GM18507 (cell line): Measurements from ENCODE around the gene CNTFR.
A peak's percentile ranks its signal among the peaks of the same experiment; 100 is the strongest.

ENCODE experiments used
- DNase-seq: peaks from one replicate; pipeline ENCODE4 v3.0.0; 2011; ENCODE audit warnings: low read depth; ENCODE audit not compliant: insufficient read length; ENCODE audit errors: extremely low spot score
- FAIRE-seq: peaks from 2 replicates; lab custom pipeline; 2011; peaks lifted over from hg19 to GRCh38; lab: Jason Lieb, UNC

Gene CNTFR

DNA sequence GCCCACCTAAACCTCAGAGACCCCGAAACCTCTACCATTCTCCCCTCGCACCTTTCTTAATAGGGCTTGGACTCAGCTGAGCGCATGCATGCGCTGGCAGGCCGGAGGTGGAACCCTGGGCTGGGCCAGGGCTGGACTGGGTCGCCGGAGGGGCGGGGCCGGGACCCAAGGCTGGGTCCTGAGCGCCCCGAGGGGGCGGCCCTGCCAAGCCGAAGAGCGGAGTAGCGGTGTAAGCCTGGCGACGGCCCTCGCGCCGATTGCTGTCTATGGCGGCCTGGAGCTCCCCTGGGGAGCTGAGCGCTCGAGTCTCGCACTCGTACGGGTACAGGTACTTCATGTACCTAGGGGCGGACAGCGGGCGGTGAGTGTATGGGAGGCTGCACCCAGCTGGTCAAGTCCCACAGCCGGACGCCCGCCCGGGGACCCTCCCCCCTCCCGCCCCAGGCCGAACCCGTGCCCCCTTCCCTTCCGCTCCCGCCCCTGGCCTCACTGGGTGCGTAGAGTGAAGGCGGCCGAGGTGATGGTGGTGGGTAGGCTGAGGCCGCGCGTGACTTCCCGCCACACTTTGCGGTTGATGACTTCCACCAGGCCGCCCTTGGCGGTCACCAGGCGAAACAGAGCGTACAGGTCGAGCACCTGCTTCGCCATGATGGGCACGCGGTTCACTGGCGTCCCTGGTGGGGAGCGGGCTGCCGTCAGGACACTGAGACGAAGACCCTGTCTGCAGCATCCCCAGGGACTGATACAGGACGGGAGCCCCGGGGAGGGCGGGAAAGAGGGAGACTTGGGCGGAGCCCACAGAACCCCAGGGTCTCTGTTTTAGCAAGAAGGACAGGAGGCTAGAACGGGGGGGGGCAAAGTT lies 34.1 kb upstream of the CNTFR start:
- FAIRE-seq, result no peak
- no peak for DNase-seq

DNA sequence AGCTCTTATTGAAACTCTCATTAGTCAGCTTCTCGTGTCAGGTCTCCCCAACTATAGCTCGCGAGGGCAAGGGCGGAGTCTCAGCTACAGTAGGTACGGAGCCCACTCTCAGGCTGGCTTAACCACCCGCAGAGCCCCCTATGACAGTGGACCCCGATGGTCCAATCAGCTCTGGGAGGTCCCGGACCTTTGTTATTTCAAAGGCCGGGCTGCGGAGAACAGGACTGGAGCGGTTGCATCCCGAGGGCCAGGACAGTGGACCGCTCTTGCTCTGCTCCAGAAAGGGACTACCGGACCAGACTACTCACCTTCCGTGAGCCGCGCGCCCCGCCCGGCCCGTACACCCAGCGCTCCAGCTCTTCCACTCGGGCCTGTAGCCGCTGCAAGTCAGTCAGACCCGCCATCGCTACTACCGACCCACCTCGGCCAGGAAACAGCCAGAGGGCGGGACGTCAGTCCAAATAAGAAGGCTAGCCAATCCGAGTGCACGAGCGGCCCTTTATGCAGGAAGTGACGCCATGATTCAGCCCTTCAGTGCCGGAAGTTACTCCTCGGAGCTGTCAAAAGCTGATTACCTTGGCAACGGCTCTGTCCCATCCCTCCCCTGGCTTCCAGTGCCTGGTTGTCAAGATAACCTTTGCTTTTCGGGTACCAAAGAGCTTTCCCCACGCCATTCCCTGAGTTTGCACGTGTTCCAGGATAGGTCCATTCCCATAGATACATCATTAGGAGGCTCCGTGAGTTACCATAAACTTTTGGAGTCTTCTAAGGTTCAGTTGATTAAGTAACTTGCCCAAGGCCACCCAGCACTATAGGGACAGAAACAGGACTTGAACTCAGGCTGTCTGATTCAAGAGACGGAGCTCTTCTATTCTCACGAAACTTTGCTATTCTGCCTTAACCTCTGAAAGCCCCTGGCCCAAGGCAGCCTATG lies 30.8 kb upstream of the CNTFR start, which contains the start of gene DCTN3:
Gene DCTN3 (minus strand): TSS at position 435 of the 934 bp plus-strand sequence. CDS start 31 bp downstream, at position 404.
- FAIRE-seq (peak; percentile 100), DNase-seq (peak; percentile 98)

GRCh38 chr9:34615132-34615531 lies 25.6 kb upstream of the CNTFR start:
- FAIRE-seq (no peak), DNase-seq (no peak)

GRCh38 chr9:34612788-34613390 lies 23.4 kb upstream of the CNTFR start:
- FAIRE-seq (peak; percentile 76), DNase-seq (no peak)

DNA sequence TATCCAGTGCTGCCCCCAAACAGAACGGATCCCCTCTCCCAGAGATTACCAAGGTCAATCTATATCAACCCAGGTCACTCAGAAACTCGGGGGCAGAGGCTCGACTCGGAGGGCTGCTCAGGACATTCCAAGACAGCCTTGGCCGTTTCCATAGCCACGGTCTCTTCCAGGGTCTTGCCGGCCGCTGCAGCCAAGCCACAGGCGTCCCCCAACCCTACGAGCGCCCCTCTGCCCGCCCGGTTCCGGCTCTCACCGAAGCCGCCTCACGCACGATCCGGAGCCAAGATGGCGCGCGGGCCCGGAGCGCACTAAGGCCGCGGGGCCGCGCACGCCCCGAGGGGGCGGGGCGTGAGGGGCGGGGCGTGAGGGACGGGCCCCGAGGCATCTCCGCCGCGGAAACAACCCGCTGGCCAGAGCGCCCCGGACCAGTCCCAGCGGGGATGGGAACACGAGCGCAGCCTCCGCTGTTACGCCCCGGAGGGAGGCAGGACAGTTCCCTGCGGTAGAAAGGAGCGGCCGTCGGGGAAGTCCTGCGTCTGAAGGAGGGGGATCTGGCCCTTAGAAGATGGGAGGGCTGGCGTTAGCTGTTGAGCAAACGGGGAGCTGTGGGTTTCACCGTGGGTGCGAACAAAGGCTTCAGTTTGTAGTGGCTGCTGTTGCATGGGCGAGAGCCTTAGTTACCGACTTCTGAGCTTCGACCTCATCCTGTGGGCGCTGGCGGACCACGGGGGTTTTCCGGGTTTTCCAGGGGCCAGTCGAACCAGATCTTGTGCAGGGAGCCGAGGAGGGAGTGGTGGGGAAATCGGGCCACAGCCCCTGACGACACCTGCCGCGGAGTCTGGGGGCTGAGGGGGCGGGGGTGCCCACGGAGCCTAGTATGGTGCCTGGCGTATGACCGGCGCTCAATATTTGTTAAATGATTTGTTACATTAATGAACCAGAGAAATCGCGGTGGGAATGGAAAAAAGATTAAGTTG lies 22.6 kb upstream of the CNTFR start, which contains the start of gene RPP25L:
Gene RPP25L (minus strand): TSS at position 287 of the 977 bp plus-strand sequence. CDS start 801 bp downstream, outside the sequence.
- peak; percentile 82 for FAIRE-seq

GRCh38 chr9:34611251-34611810 lies 21.8 kb upstream of the CNTFR start:
- FAIRE-seq, result no peak
- DNase-seq, result no peak

More for the DNA sequence above, 22.6 kb upstream of the CNTFR start, which contains the start of gene RPP25L:
- DNase-seq, result peak; percentile 91

DNA sequence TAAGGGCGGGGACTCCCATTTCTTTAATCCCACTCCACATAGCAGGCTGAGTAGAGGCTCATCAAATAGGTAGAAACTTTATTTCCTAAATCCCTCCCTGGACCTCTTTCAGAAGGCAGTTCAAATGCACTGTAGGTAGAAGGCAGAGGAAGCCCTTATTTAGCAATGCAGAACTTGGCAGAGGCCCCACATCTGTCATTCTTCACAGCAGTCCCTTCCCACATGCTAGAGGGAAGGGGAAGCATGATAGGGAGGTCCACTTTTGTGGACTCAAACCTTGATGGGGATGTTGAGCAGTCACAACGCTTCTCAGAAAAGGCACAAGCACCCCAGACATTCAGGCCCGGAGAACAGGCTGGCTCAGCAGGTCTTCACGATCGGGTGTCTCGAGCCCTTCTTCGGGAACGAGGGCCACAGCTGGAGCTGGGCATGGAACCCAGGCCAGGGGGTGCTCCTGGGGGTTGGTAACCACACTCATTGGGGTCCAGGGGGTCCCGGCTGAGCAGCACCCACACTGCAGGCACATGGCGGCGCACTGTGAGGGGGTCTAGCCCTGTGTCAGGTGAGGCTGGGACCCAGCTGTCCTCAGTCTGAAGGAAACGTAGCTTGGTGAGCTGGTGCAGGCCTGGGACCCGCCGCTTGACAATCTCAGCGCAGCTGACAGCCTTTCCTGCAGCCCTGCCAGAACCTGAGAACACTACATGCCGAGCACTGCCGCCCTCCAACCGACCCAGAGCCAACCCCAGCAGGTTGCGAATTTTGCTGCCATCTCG lies 21.1 kb upstream of the CNTFR start:
- FAIRE-seq, result no peak
- no peak for DNase-seq

GRCh38 chr9:34607331-34607730 lies 17.8 kb upstream of the CNTFR start:
- DNase-seq (no peak), FAIRE-seq (no peak)

- FAIRE-seq, result no peak
- no peak for DNase-seq
Measured at GRCh38 chr9:34606905-34607304, 17.4 kb upstream of the CNTFR start.

GRCh38 chr9:34606190-34606589 lies 16.7 kb upstream of the CNTFR start:
- no peak for FAIRE-seq
- DNase-seq, result no peak

GRCh38 chr9:34603610-34604231 lies 14.2 kb upstream of the CNTFR start:
- FAIRE-seq, result peak; percentile 93
- peak; percentile 60 for DNase-seq

- FAIRE-seq (no peak), DNase-seq (no peak)
Measured at GRCh38 chr9:34601937-34602573, 12.5 kb upstream of the CNTFR start.

DNA sequence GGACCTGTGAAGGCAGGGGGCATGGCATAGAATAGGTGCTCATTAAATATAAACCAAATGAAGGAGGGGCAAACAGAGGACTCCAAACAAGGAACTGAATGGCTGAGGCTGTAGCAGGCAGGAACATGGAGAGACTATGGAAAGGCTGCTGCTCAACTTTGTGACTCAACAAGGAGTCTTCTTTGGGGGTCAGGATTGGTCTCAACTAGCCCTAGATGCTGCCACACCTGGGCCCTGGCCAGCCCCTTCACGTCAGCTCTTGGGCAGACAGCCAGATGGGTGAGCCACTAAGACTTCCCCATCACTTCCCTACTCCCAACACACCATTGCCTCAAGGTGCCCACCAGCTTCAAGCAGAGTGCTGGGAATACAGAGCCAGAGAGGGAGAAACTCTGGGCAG lies 11.4 kb upstream of the CNTFR start:
- FAIRE-seq, result no peak
- DNase-seq, result no peak

GRCh38 chr9:34599546-34599945 lies 10.0 kb upstream of the CNTFR start:
- no peak for FAIRE-seq
- no peak for DNase-seq

DNA sequence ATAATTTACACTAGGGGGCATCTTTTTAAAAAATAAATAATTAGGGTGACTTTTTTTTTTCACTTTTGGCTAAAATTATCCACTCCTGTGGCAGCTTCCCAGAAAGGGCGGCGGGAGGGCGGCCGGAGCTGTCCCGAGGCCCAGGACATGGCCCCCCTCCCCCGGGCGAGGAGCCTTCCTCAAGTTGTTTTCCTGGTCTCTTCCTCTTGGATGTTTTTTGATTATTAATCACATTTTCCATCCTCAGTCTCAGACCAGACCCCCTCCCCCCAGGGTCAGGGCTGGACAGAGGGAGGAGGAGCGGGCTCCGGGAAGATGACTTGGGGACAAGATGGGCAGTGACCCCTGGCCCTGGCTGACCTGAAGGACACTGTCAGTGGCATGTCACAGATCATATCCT lies 4.7 kb upstream of the CNTFR start:
- no peak for FAIRE-seq
- no peak for DNase-seq

- DNase-seq (no peak), FAIRE-seq (no peak)
Measured at GRCh38 chr9:34592895-34593601, 3.5 kb upstream of the CNTFR start.
